Upper lobe of left lung (tissue), 6 donors: ENCODE measurements around the gene AKAP12. TPM values are rescaled to one million over a fixed set of nuclear protein-coding genes. Genes with fewer than 3 reads are reported as not detected.
A peak's percentile ranks its signal among the peaks of the same experiment; 100 is the strongest.

Experiments
- ATAC-seq, 2 donors: fragments of 200-7000 bp; cut with Tn5 transposase; one replicate each; pipeline ENCODE4 v1.9.1; 2022; ENCODE audit warnings: mild to moderate bottlenecking in 2 of 2, moderate library complexity in 2 of 2; ENCODE audit not compliant: low FRiP score in 2 of 2
- DNase-seq, 2 donors: peaks; one replicate each; pipeline ENCODE4 v3.0.0-alpha.2; 2019 to 2020
- H3K27ac ChIP-seq, 4 donors: fragments of 200-600 bp; sonication (generic); one replicate each; pipeline ENCODE4 v1.5.1; 2016 to 2019
- H3K27me3 ChIP-seq, 4 donors: fragments of 200-600 bp; sonication (generic); one replicate each; pipeline ENCODE4 v1.5.1; 2017 to 2019
- H3K36me3 ChIP-seq, 4 donors: fragments of 200-600 bp; sonication (generic); one replicate each; pipeline ENCODE4 v1.5.1; 2016 to 2019
- H3K4me1 ChIP-seq, 4 donors: fragments of 200-600 bp; sonication (generic); one replicate each; pipeline ENCODE4 v1.5.1; 2018 to 2019
- H3K4me3 ChIP-seq, 4 donors: fragments of 200-600 bp; sonication (generic); one replicate each; pipeline ENCODE4 v1.5.1; 2017 to 2019; ENCODE audit warnings: mild to moderate bottlenecking in 2 of 4, moderate library complexity in 1 of 4
- H3K9me3 ChIP-seq, 4 donors: fragments of 200-600 bp; sonication (generic); one replicate each; pipeline ENCODE4 v1.5.1; 2018 to 2019
- EP300 ChIP-seq, 4 donors: sonication (generic); formaldehyde crosslinking; IDR thresholded peaks; one replicate each; pipeline ENCODE4 v1.5.1; 2017; ENCODE audit warnings: antibody characterized with exemption in 4 of 4, control low read depth in 2 of 4
- POLR2A ChIP-seq, 4 donors: fragments of 450-650 bp; IDR thresholded peaks; one replicate each; pipeline ENCODE4 v1.5.1; 2016 to 2017; ENCODE audit warnings: antibody characterized with exemption in 4 of 4, mild to moderate bottlenecking in 2 of 4
- POLR2AphosphoS5 ChIP-seq, 2 donors: sonication (generic); formaldehyde crosslinking; IDR thresholded peaks; one replicate each; pipeline ENCODE4 v1.5.1; 2017; ENCODE audit warnings: antibody characterized with exemption in 2 of 2
- WGBS, 2 donors: methylation state at CpG; one replicate each; pipeline ENCODE4 v1.1.5; 2017 to 2018; 5-methylcytosine and 5-hydroxymethylcytosine counted together
- total RNA-seq, 6 donors: library from RNA; depleted of rRNA in 4 of 6; stranded (reverse); fragments of >200 nt in 4 of 6; gene quantifications; one replicate each; pipeline versions ENCODE4 v1.1.0 to v1.2.1, GENCODE V29; 2016 to 2021
- TF ChIP-seq, protein P1 (sequence below), 6 experiments: fragments of 450-650 bp in 4 of 6; fragments of 200-600 bp in 2 of 6; sonication (generic) in 2 of 6; IDR thresholded peaks; one replicate each; pipeline ENCODE4 v1.5.1; 2016 to 2019; ENCODE audit warnings: antibody characterized with exemption in 6 of 6
- donor health status: DM: no; HTN: no; CAD: no; lungs with moderate emphysema.
- donor health status: DM: no; HTN: yes; CAD: no; lungs with severe emphysema.

Gene AKAP12
- total RNA-seq, 6 donors from 2014 or later = 17.7 to 67.7 (median 37.7) TPM

DNA sequence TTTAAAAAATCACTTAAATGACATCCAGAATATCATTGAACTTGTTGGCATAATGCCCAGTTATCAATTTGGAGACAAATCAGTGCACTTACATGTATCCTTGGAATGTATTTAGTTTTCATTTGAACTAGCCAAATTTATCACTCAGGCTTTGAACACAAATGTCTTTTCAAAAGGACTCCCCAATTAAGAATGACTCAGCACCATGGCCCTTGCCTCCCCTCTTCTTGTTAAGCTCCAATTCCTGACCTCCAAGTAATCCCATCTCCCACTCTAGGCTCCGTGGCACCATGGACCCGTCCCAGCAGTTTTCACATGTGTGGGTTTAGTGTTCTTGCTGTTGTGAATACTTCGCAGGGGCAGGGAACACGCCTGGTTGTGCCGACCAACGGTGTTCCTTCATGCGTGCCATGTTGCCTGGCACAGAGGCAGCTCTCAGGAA is 2.7 kb downstream of the AKAP12 start:
- no peak for TF ChIP-seq EP300 (IDR thresholded peaks at IDR 0.05)
- no peak for TF ChIP-seq POLR2A (IDR thresholded peaks at IDR 0.05)
- TF ChIP-seq POLR2AphosphoS5 (IDR thresholded peaks at IDR 0.05) = no peak
- TF ChIP-seq, protein P1, sequence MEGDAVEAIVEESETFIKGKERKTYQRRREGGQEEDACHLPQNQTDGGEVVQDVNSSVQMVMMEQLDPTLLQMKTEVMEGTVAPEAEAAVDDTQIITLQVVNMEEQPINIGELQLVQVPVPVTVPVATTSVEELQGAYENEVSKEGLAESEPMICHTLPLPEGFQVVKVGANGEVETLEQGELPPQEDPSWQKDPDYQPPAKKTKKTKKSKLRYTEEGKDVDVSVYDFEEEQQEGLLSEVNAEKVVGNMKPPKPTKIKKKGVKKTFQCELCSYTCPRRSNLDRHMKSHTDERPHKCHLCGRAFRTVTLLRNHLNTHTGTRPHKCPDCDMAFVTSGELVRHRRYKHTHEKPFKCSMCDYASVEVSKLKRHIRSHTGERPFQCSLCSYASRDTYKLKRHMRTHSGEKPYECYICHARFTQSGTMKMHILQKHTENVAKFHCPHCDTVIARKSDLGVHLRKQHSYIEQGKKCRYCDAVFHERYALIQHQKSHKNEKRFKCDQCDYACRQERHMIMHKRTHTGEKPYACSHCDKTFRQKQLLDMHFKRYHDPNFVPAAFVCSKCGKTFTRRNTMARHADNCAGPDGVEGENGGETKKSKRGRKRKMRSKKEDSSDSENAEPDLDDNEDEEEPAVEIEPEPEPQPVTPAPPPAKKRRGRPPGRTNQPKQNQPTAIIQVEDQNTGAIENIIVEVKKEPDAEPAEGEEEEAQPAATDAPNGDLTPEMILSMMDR (IDR thresholded peaks at IDR 0.05) = no peak
- H3K4me1 ChIP-seq = peaks cover 4 to 18% (median 13%) of the 10 kb centered on the region in 4 donors
- H3K27ac ChIP-seq = no peak overlapping the region
- no peaks in the 10 kb centered on the region for H3K9me3 ChIP-seq
- peaks cover 0 to 12% (median 4%) of the 10 kb centered on the region in 4 donors for H3K27me3 ChIP-seq
- H3K4me3 ChIP-seq = peak overlapping the region in 2 of 4 donors; percentile 61 to 67
- ATAC-seq (no peak), DNase-seq (no peak)
- 94% methylated on average over 7 of the region's 7 CpGs for WGBS, 2 donors
- H3K36me3 ChIP-seq = no peaks in the 10 kb centered on the region

DNA sequence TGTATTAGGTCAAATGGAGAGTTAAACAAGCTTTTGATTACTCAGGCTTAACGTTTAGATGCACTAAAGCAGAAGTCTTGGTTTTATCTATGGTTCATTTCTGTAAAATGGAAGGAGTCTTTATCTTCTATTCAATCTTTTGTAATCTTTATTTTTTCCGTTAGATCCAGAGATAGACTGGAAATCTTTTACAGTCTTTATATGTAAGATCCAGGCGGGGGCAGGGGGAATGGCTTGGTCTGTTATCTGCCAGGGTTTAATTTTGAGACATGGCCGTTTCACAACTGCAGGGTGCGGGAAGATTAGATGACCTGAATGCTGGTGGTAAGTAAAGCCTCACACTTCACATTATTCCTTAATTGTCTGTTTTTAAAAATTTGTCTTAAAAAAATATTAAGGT is 3.7 kb downstream of the AKAP12 start:
- peaks cover 4 to 18% (median 13%) of the 10 kb centered on the region in 4 donors for H3K4me1 ChIP-seq
- no peaks in the 10 kb centered on the region for H3K36me3 ChIP-seq
- no peak overlapping the region for H3K4me3 ChIP-seq
- DNase-seq = no peak
- ATAC-seq = no peak
- TF ChIP-seq, protein P1 (IDR thresholded peaks at IDR 0.05) = no peak
- no peak for TF ChIP-seq EP300 (IDR thresholded peaks at IDR 0.05)
- no peak for TF ChIP-seq POLR2A (IDR thresholded peaks at IDR 0.05)
- TF ChIP-seq POLR2AphosphoS5 (IDR thresholded peaks at IDR 0.05) = no peak
- WGBS, 2 donors = 78 to 80% methylated on average over 5 of the region's 5 CpGs
- peaks cover 0 to 12% (median 4%) of the 10 kb centered on the region in 4 donors for H3K27me3 ChIP-seq
- no peaks in the 10 kb centered on the region for H3K9me3 ChIP-seq
- H3K27ac ChIP-seq = no peak overlapping the region

DNA sequence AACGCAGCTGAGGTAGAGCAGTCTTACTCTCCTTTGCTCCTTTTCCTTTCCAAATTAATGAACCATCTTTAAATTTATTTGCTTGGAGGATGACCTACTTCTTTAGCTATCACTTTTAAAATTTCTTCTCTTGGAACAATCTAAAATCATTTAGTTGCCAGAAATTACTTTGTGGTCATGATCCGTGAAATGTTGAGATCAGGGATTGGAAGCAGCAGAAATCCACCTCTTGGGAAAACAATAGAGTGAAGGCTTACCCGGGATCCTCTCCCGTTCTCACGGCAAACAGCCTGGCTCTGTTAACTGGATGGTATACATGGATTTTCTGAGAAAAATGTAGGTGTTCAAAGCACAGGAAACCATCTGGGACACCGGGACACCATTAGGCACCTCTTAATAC is 7.7 kb downstream of the AKAP12 start:
- Histone ChIP-seq H3K4me3 (no peak overlapping the region), H3K27me3 (no peaks in the 10 kb centered on the region), H3K36me3 (no peaks in the 10 kb centered on the region), H3K27ac (no peak overlapping the region), H3K4me1 (no peaks in the 10 kb centered on the region), H3K9me3 (no peaks in the 10 kb centered on the region)
- TF ChIP-seq, protein P1 (IDR thresholded peaks at IDR 0.05) = no peak
- no peak for TF ChIP-seq POLR2A (IDR thresholded peaks at IDR 0.05)
- no peak for TF ChIP-seq EP300 (IDR thresholded peaks at IDR 0.05)
- no peak for TF ChIP-seq POLR2AphosphoS5 (IDR thresholded peaks at IDR 0.05)
- DNase-seq (no peak), ATAC-seq (peak in 1 of 2 donors; percentile 49)
- WGBS, 2 donors = 78 to 86% methylated on average over 6 of the region's 6 CpGs

DNA sequence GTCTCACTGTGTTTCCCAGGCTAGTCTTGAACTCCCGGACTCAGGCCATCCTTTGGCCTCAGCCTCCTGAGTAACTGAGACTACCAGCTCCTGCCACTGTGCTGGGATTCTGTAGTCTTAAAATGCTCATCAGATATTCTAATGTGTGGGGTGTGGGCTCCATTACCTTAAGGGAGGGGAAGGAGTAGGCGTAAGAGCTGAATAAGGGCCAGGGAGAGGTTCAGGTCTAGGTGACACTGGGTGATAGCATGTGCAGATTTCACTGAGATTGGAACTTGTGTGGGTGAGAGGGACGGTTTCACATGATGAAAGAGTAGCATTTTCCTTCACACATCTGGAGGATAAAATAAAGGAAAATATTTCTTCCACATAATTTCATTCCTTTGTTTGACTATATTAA is 8.5 kb downstream of the AKAP12 start:
- H3K27ac ChIP-seq = no peak overlapping the region
- TF ChIP-seq, protein P1 (IDR thresholded peaks at IDR 0.05) = no peak
- TF ChIP-seq EP300 (IDR thresholded peaks at IDR 0.05) (no peak), POLR2A (IDR thresholded peaks at IDR 0.05) (no peak), POLR2AphosphoS5 (IDR thresholded peaks at IDR 0.05) (no peak)
- H3K4me1 ChIP-seq = no peaks in the 10 kb centered on the region
- no peaks in the 10 kb centered on the region for H3K36me3 ChIP-seq
- no peak for ATAC-seq
- no peak for DNase-seq
- no peaks in the 10 kb centered on the region for H3K27me3 ChIP-seq
- 91 to 92% methylated on average over 3 of the region's 3 CpGs for WGBS, 2 donors
- H3K9me3 ChIP-seq = no peaks in the 10 kb centered on the region
- H3K4me3 ChIP-seq = no peak overlapping the region

DNA sequence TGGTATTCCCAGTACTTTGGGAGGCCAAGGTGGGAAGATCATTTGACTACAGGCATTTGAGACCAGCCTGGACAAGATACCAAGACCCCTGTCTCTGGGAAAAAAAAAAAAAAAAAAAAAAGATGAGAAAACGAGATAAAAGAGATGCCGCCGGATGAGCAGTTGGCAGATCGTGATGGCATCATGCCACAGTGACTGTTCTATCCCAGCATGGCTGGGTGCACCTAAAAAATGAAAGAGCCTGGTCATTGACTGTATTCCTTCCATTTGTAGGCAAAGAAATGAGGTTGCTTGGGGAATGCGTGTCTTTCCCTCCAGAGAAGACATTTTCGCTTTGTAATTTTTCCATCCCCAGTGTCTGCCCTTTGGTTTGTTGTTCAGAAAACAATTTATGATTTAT is 12.9 kb downstream of the AKAP12 start:
- no peak for DNase-seq
- no peak for ATAC-seq
- Histone ChIP-seq H3K4me1 (peaks cover 5 to 18% (median 12%) of the 10 kb centered on the region in 4 donors), H3K27ac (no peak overlapping the region), H3K27me3 (no peaks in the 10 kb centered on the region), H3K4me3 (no peak overlapping the region), H3K36me3 (no peaks in the 10 kb centered on the region), H3K9me3 (no peaks in the 10 kb centered on the region)
- WGBS, 2 donors = 72 to 85% methylated on average over 6 of the region's 6 CpGs
- TF ChIP-seq, protein P1 (IDR thresholded peaks at IDR 0.05) = no peak
- TF ChIP-seq POLR2A (IDR thresholded peaks at IDR 0.05) (no peak), EP300 (IDR thresholded peaks at IDR 0.05) (no peak), POLR2AphosphoS5 (IDR thresholded peaks at IDR 0.05) (no peak)
